ENCODE results near the gene ING5.

DNA sequence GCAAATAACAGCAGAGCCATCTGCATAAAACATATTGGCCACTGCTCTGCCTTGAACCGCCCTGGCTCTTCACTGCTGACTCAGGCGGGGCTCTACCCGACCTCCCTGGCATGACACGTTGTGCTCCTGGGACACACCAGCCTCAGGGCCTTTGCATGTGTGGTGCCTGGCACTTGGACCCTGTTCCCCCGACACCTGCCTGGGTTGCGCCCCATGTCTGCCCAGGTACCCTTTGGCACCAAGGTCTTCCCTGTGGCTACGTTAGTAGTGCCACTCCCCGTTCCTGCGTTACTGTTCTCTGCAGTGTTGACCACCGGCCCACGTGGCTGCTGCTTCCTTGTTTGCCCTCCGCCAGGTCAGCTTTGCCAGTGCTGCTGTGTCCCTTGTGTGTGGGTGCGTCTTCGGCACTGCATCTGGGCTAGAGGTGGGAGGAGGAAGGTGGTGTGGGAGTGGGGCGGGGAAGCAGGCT is 44.0 kb upstream of the ING5 start:
- TF ChIP-seq, protein P1, sequence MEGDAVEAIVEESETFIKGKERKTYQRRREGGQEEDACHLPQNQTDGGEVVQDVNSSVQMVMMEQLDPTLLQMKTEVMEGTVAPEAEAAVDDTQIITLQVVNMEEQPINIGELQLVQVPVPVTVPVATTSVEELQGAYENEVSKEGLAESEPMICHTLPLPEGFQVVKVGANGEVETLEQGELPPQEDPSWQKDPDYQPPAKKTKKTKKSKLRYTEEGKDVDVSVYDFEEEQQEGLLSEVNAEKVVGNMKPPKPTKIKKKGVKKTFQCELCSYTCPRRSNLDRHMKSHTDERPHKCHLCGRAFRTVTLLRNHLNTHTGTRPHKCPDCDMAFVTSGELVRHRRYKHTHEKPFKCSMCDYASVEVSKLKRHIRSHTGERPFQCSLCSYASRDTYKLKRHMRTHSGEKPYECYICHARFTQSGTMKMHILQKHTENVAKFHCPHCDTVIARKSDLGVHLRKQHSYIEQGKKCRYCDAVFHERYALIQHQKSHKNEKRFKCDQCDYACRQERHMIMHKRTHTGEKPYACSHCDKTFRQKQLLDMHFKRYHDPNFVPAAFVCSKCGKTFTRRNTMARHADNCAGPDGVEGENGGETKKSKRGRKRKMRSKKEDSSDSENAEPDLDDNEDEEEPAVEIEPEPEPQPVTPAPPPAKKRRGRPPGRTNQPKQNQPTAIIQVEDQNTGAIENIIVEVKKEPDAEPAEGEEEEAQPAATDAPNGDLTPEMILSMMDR (IDR thresholded peaks at IDR 0.05; ENCODE audit: low read depth, low read length), result no peak
- no peak for TF ChIP-seq EZH2phosphoT487 (IDR thresholded peaks at IDR 0.05; ENCODE audit: low read depth)

All from OCI-LY3 (cell line).